Activated B cell treated with CpG ODN at 0.5 μM for 24 hours (primary cell): ENCODE results near the gene GLB1L. TPM values are rescaled to one million over a fixed set of nuclear protein-coding genes. Genes with fewer than 3 reads are reported as not detected.

ENCODE experiments used
- ATAC-seq: fragments of 200-7000 bp; cut with Tn5 transposase; one replicate; pipeline ENCODE4 v1.10.0; 2021; ENCODE audit warnings: low read depth, mild to moderate bottlenecking, moderate library complexity
- CTCF ChIA-PET: fragments of 350-600 bp; sonication (Branson Sonifier 250); formaldehyde crosslinking; loops from one replicate; lab custom pipeline; 2021; ENCODE audit warnings: antibody characterized with exemption; lab: Charles Lee
- POLR2A ChIA-PET: fragments of 350-600 bp; sonication (Branson Sonifier 250); formaldehyde crosslinking; loops from one replicate; lab custom pipeline; 2021; ENCODE audit warnings: antibody characterized with exemption; lab: Charles Lee
- DNase-seq: peaks from one replicate; pipeline ENCODE4 v3.0.0; 2022
- H3K27ac Mint-ChIP-seq: one replicate; pipeline ENCODE4 v1.8.0; 2020; ENCODE audit warnings: mixed read lengths
- H3K27me3 Mint-ChIP-seq: one replicate; pipeline ENCODE4 v1.8.0; 2021; ENCODE audit warnings: mixed read lengths
- H3K36me3 Mint-ChIP-seq: one replicate; pipeline ENCODE4 v1.8.0; 2021; ENCODE audit warnings: low read depth, mixed read lengths
- H3K4me1 Mint-ChIP-seq: one replicate; pipeline ENCODE4 v1.8.0; 2021; ENCODE audit warnings: mixed read lengths
- H3K4me3 Mint-ChIP-seq: one replicate; pipeline ENCODE4 v1.8.0; 2020; ENCODE audit warnings: mild to moderate bottlenecking, mixed read lengths
- H3K9me3 Mint-ChIP-seq: one replicate; pipeline ENCODE4 v1.8.0; 2020; ENCODE audit warnings: mixed read lengths
- CTCF ChIP-seq: fragments of 200-600 bp; IDR thresholded peaks from one replicate; pipeline ENCODE4 v1.8.0; 2022; ENCODE audit warnings: antibody characterized with exemption, mild to moderate bottlenecking
- intact Hi-C: fragments of 100-400 bp; cut with micrococcal nuclease; formaldehyde crosslinking; loops from one replicate; pipeline ENCODE4 v1.15.1; 2024
- total RNA-seq: library from RNA; stranded (reverse); gene quantifications from 2 replicates; pipeline ENCODE4 v1.2.3, GENCODE V29; 2022

The GLB1L gene
- total RNA-seq, 1 donor from 2014 or later = 4.5 TPM

GRCh38 chr2:219229305-219230058 lies 15.8 kb downstream of the GLB1L start, which contains the start of the genes ANKZF1 and ATG9A:
ANKZF1 (plus strand) TSS chr2:219229806; CDS start chr2:219230258, 452 bp downstream.
ATG9A (minus strand) TSS chr2:219229636; CDS start chr2:219228024, 1,612 bp downstream.
- Mint-ChIP-seq H3K9me3 (no peaks in the 10 kb centered on the region), H3K27ac (peak within 1 kb of the TSS; percentile 95), H3K4me1 (peaks cover 43% of the 10 kb centered on the region), H3K36me3 (peaks cover 58% of the 10 kb centered on the region), H3K27me3 (no peaks in the 10 kb centered on the region), H3K4me3 (peak within 1 kb of the TSS; percentile 96)
- DNase-seq (peak; percentile 90), ATAC-seq (peak; percentile 97)
- TF ChIP-seq CTCF = no peak
- intact Hi-C loops = loop anchor here (1.0 kb wide), 10 partner anchors 11 to 159 kb away; partner anchors contain the start of genes ABCB6, DNAJB2, GLB1L and NHEJ1
- POLR2A ChIA-PET = interaction anchor here (0.7 to 7.8 kb wide), 14 partner anchors 10 to 1000 kb away, joined by 3 to 287 read pairs (median 10); partner anchors contain the start of genes ABCB6, CNPPD1, DNAJB2 and DNPEP
- CTCF ChIA-PET = interaction anchor here (0.7 to 2.4 kb wide), 9 partner anchors 15 to 68 kb away, joined by 3 to 19 read pairs (median 4); partner anchors contain the start of genes CNPPD1, DNAJB2, GLB1L and STK16

- no peaks in the 10 kb centered on the region for H3K9me3 Mint-ChIP-seq
- CTCF ChIA-PET = interaction anchor here (1.2 to 2.4 kb wide), 5 partner anchors 16 to 66 kb away, joined by 3 to 19 read pairs (median 7); partner anchors contain the start of genes DNAJB2, GLB1L, STK16 and TUBA4A
- H3K27me3 Mint-ChIP-seq = no peaks in the 10 kb centered on the region
- intact Hi-C loops = loop anchor here (1.0 kb wide), 10 partner anchors 11 to 159 kb away; partner anchors contain the start of genes ABCB6, DNAJB2, GLB1L and NHEJ1
- ATAC-seq (no peak), DNase-seq (no peak)
- peak overlapping the region; percentile 77 for H3K4me3 Mint-ChIP-seq
- no peak overlapping the region for H3K27ac Mint-ChIP-seq
- no peak for TF ChIP-seq CTCF
- peaks cover 43% of the 10 kb centered on the region for H3K4me1 Mint-ChIP-seq
- peaks cover 58% of the 10 kb centered on the region for H3K36me3 Mint-ChIP-seq
- POLR2A ChIA-PET = interaction anchor here (0.7 to 7.8 kb wide), 13 partner anchors 10 to 999 kb away, joined by 3 to 287 read pairs (median 10); partner anchors contain the start of genes ABCB6, CNPPD1, DNAJB2 and DNPEP
Measured at GRCh38 chr2:219228911-219229304, 16.3 kb downstream of the GLB1L start.

GRCh38 chr2:219228041-219228910 lies 17.0 kb downstream of the GLB1L start:
- CTCF ChIA-PET = interaction anchor here (1.4 to 2.4 kb wide), 5 partner anchors 21 to 66 kb away, joined by 4 to 19 read pairs (median 7); partner anchors contain the start of genes DNAJB2 and TUBA4A
- Mint-ChIP-seq H3K9me3 (no peaks in the 10 kb centered on the region), H3K4me1 (peaks cover 43% of the 10 kb centered on the region), H3K36me3 (peaks cover 58% of the 10 kb centered on the region), H3K4me3 (peak overlapping the region; percentile 77), H3K27me3 (no peaks in the 10 kb centered on the region), H3K27ac (no peak overlapping the region)
- TF ChIP-seq CTCF = no peak
- POLR2A ChIA-PET = interaction anchor here (0.7 to 7.8 kb wide), 13 partner anchors 9 to 999 kb away, joined by 3 to 287 read pairs (median 9); partner anchors contain the start of genes ABCB6, CNPPD1, DNAJB2 and DNPEP
- intact Hi-C loops = no loop called here
- ATAC-seq (no peak), DNase-seq (no peak)

DNA sequence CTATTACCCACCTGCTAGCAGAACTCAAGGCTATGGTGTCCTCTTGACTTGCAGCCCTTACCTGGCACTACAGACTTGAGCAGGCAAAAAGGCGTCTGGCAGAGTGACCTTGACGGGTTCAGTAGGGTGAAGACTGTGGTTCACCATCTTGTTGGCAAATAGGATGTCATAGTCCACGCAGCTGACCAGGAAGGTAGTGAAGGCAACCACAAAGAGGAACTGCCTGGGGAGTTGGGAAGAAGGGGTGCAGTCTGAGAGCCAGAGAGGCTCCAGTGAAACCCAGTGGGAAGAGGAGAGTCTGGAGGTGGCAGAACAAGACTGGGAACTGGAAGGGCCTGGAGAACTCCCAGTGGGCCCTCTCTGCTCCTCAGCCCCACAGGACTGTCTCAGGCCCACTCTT lies 19.9 kb downstream of the GLB1L start:
- Mint-ChIP-seq H3K36me3 (peaks cover 64% of the 10 kb centered on the region), H3K4me1 (peaks cover 26% of the 10 kb centered on the region), H3K27ac (no peak overlapping the region), H3K4me3 (no peak overlapping the region), H3K9me3 (no peaks in the 10 kb centered on the region), H3K27me3 (no peaks in the 10 kb centered on the region)
- TF ChIP-seq CTCF = no peak
- CTCF ChIA-PET = no interaction called here
- POLR2A ChIA-PET = interaction anchor here (7.8 kb wide), 1 partner anchor 24 kb away, joined by 287 read pairs; the partner anchor contains the start of genes GLB1L, STK16, TUBA4A and TUBA4B
- DNase-seq (no peak), ATAC-seq (no peak)
- intact Hi-C loops = no loop called here
